Measurements from ENCODE around the gene RHBG.

Gene RHBG

GRCh38 chr1:156431769-156432668, 63.0 kb downstream of the RHBG start:
- DNase-seq (ENCODE audit: low read depth): no peak
- no peak for TF ChIP-seq CTCF (conservative IDR thresholded peaks at IDR 0.05; ENCODE audit: low read length)
- H3K4me3 ChIP-seq (ENCODE audit: low read length): no peak overlapping the region

DNA sequence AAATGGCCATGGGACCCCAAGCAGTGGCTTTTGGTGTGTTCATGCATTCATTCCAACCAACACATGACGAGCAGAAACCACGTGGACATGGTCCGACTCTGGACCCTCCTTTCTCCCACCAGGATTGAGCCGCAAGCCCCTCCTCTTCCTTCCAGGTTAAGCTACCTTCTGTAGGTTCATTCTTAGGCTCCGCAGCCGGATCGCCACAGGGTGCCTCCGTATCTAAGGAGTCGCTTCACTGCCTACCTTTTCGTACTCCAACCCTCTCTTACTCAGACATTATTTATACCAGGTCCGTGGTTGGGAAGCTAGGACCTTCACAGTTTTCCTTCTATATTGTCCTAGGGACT, 63.6 kb downstream of the RHBG start:
- DNase-seq (ENCODE audit: low read depth): no peak
- H3K4me3 ChIP-seq (ENCODE audit: low read length): no peak overlapping the region
- no peak for TF ChIP-seq CTCF (conservative IDR thresholded peaks at IDR 0.05; ENCODE audit: low read length)

DNA sequence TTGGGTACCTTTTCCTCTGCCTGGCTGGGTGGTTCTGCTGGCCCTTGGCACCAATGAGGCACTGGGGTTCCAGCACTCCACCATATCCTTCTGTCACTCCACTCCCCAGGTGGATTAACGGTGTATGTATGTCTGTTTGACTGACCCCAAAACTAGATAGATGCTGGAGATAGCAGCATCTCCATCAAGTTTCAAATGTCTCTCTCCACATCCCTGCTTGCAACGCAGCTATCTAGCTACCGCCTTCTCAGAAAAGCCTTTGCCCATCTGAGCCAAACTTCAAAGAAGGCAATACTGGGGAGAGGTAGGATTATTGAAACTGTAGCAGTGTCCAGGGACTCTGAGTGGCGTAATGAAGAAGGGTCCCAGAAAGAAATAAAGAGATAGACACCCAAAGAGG, 64.0 kb downstream of the RHBG start:
- DNase-seq (ENCODE audit: low read depth): no peak
- TF ChIP-seq CTCF (conservative IDR thresholded peaks at IDR 0.05; ENCODE audit: low read length): no peak
- H3K4me3 ChIP-seq (ENCODE audit: low read length): no peak overlapping the region

- no peak for TF ChIP-seq CTCF (conservative IDR thresholded peaks at IDR 0.05; ENCODE audit: low read length)
- no peak overlapping the region for H3K4me3 ChIP-seq (ENCODE audit: low read length)
- no peak for DNase-seq (ENCODE audit: low read depth)
Measured at GRCh38 chr1:156433602-156434001, 64.6 kb downstream of the RHBG start.
